Measurements from ENCODE around the gene MYO15B.
"Not testable (repeated sequence)": the region's sequence is repeated elsewhere in the genome, so short reads cannot be mapped to it uniquely, and the experiment has no call there.

MYO15B gene

DNA sequence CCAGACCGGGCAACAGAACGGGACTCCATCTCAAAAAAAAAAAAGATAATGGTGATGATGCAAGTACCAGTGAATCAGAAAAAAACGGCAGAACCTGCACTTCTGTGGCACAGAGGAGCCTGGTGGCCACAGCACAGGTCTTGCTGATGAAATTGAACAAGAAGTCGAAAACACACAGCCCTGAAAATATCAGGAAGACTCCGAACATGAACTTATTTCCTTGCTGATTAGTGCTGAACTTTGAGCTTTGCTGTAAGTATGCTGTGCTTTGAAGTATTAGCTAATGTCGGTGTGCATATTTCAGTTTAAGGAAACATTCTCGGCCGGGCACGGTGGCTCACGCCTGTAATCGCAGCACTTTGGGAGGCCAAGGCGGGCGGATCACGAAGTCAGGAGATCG lies 10.9 kb upstream of the MYO15B start:
- no peak for DNase-seq

DNA sequence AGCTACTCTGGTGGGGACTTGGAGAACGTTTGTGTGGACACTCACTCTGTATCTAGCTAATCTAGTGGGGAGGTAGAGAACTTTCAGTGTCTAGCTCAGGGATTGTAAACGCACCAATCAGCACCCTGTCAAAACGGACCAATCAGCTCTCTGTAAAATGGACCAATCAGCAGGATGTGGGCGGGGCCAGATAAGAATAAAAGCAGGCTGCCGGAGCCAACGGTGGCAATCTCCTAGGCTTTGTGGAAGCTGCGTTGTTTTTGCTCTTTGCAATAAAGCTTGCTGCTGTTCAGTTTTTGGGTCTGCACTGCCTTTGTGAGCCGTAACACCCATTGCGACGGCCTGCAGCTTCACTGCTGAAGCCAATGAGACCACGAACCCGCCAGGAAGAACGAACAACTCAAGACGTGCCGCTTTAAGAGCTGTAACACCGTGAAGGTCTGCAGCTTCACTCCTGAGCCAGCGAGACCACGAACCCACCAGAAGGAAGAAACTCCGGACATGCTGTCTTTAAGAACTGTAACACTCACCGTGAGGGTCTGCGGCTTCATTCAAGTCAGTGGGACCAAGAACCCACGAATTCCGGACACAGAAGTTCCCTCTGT lies 6.4 kb upstream of the MYO15B start:
- DNase-seq: not testable (repeated sequence)

DNA sequence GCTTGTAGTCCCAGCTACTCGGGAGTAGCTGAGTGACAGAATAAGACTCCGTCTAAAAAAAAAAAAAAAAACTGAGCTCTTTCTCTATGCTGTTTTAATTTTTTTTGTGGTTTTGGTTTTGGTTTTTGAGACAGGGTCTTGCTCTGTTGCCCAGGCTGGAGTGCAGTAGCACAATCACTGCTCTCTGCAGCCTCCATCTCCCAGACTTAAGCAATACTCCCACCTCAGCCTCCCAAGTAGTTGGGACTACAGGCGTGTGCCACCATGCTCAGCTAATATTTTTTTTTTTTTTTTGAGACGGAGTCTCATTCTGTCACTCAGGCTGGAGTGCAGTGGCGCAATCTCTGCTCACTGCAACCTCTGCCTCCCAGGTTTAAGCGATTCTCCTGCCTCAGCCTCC lies 4.4 kb upstream of the MYO15B start:
- not testable (repeated sequence) for DNase-seq

DNA sequence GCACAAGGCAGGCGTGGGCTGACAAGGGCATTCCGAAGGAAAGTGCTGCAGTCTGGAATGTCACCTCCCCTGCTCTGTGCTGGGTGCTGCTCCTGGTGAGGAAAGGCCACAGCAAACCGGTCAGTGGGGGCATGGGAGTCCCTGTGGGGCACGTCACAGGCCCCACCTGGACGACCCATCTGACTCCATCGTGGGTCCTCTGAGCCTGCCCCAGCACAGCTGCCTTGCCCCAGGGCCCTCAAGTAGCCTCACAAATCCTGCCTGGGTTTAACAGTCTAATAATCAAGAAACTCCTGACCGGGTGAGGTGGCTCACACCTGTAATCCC lies 2.8 kb upstream of the MYO15B start:
- DNase-seq: no peak

DNA sequence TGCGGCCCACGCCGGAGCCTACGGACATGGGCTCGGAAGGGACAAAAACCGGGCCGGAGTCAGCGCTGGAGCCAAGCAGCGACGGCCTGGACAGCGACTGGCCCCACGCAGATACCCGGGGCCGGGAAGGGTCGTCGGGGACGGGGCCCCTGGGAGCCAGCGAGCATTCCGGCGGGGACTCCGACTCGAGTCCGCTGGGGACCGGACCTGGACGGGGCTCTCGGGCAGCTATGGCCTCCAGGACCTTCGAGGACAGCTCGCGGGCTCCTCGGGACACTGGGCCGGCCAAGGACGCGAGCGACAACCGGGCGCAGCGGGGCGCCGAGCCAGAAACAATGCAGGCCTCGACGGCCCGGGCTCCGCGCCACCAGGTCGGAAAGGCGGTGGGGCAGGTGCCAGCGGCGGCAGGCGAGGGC lies 1.0 kb downstream of the MYO15B start:
- DNase-seq: no peak

DNA sequence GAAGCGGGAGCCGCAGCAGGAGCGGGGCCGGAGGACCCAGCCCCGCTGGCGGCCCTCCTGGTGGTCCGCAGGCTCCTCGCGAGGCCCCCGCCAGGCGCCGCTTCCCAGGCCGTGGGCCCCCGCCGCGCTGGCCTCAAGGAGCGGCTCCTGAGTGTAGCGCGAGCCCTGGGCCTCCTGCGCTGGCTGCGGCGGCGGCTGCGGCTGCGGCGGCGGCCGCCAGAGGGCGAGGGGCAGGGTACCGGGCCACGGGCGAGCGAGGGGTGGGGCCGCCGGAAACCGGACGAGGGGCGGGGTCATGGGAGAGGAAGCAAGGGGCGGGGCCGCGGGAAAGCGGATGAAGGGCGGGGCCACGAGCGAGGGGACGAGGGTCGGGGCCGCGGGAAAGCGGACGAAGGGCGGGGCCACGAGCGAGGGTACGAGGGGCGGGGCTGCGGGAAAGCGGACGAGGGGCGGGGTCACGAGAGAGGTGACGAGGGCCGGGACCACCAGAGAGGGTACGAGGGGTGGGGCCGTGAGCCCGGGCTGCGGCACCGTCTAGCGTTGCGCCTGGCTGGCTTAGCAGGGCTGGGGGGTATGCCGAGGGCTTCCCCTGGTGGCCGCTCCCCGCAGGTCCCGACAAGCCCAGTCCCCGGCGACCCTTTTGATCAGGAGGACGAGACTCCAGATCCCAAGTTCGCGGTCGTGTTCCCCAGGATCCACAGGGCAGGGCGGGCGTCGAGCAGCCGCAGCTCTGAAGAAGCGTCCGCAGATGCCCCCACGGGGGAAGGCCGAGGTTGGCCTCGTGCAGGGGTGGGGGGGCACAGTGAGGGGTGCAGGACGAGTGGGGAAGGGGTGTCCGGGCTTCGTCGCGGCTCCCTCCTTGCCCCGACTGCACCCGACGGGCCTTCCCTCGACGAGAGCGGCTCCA lies 1.7 kb downstream of the MYO15B start:
- peak; percentile 83 for DNase-seq

DNA sequence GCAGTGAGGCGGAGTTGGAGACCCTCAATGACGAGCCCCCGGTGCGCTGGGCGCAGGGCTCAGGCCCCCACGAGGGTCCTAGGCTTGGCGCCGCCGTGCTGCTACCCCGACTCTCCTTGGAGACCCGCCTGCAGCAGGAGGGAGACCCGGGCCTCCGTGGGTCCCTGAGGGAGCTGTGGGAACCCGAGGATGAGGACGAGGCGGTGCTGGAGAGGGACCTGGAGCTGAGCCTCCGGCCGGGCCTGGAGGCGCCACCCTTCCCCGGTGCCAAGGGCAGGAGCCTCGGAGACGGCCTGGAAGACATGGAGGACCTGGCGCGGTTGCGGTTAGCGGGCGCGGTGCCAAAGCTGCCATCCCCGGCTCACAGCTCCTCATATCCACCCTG lies 2.3 kb downstream of the MYO15B start:
- no peak for DNase-seq

DNA sequence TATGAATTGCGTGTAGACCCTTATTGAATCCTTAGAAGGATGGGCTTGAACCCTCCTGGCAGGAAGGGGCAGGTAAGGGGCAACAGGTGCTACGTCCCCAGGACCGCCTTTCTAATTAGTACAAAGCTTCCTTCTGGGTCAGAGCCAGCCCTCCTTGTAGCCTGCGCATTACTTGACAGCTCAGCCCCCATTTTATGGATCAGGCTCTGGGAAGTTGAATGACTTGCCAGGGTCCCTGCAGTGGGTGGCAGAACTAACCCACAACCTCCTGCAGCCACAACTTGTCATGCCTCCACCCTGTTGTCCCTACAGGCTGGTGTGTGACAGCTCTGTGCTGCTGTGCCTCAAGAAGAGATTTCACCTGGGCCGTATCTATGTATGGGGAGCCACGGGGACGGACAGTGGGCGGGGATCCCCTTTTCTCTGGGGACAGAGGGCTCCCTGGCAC lies 2.7 kb downstream of the MYO15B start:
- DNase-seq: no peak

DNA sequence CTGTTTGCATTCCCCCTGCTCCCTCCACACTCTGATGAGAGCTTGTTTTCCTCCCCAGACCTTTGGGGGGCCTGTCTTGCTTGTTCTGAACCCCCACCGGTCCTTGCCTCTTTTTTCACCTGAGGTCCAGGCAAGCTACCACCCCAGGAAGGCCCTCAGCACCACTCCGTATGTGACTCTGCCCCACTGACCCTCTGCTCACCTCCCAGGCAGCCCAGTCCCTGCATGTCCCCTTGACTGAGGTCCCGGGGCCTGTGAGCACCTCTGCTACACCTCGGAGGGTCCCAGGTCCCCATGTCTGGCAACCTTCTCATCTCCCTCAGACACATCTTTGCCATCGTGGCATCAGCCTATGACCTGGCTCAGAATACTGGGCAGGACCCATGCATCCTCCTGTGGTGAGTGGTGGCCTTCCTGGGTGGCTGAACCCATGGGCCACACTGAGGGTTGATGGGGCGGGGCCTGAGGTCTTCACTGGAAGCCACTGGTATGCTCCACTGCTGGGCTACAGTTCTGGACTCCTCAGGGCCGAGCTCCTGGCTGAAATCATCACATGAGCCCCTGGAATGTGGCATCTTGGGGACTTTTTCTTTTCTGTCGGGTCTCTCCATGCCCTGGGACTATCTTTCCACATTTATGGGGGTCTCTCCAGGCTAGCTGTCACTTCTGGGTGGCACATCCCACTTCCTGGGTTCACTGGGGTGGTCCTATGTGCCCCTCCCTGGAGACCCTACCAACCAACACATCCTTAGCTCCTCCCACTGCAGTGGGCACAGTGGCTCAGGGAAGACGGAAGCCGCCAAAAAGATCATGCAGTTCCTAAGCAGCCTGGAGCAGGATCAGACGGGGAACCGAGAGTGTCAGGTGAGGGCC lies 3.5 kb downstream of the MYO15B start:
- no peak for DNase-seq

DNA sequence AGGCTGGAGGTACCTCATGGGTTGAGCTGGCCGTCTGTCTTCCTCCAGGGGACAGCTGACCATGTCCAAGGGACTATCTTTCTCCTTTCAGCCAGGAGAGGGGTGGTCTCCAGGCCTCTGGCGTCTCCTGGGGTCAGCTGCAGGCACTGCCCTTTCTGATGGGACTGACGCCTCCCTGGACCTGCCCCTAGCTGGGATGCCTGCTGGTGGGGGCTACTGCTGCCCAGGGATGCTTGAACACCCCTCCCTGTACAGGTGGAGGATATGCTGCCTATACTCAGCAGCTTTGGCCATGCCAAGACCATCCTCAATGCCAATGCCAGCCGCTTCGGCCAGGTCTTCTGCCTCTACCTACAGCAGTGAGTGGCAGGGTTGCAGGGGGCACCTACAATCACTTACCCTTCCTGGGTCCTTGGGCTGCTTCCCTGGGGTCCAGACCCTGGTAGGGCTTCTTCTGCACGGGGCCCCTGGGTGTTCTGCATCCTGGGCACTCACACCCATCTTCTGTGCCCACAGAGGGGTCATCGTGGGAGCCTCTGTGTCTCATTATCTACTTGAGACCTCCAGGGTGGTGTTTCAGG lies 4.2 kb downstream of the MYO15B start:
- DNase-seq: no peak

DNA sequence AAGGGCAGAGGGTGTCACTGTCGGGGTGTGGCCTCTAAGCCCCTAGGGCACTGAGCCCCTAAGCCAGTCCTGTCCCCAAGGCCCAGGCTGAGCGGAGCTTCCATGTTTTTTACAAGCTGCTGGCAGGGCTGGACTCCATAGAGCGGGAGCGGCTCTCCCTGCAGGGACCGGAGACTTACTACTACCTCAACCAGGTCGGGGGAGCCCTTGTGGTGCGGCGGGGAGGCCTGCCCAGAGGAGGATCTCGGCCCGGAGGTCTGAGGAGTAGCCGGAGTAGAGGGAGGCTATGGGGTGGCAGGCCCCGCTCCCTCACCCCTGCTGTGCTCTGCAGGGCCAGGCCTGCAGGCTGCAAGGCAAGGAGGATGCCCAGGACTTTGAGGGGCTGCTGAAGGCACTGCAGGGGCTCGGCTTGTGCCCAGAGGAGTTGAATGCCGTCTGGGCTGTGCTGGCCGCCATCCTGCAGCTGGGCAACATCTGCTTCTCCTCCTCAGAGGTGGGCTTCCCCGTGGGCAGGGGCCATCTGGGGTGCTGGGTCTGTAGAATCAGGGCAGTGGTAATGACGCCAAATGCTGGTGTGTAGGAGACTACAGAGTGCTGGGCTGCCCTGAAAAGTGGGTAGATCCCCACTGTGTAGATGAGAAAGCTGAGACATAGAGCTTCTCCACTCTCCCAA lies 4.9 kb downstream of the MYO15B start:
- DNase-seq: no peak

DNA sequence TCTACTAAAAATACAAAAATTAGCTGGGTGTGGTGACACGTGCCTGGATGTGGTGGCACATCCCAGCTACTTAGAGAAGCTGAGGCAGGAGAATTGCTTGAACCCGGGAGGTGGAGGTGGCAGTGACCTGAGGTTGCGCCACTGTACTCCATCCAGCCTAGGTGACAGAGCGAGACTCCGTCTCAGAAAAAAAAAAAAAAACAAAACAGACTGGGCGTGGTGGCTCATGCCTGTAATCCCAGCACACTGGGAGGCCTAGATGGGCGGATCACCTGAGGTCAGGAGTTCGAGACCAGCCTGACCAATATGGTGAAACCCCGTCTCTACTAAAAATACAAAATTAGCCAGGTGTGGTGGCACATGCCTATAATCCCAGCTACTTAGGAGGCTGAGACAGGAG lies 5.8 kb downstream of the MYO15B start:
- DNase-seq: not testable (repeated sequence)

DNA sequence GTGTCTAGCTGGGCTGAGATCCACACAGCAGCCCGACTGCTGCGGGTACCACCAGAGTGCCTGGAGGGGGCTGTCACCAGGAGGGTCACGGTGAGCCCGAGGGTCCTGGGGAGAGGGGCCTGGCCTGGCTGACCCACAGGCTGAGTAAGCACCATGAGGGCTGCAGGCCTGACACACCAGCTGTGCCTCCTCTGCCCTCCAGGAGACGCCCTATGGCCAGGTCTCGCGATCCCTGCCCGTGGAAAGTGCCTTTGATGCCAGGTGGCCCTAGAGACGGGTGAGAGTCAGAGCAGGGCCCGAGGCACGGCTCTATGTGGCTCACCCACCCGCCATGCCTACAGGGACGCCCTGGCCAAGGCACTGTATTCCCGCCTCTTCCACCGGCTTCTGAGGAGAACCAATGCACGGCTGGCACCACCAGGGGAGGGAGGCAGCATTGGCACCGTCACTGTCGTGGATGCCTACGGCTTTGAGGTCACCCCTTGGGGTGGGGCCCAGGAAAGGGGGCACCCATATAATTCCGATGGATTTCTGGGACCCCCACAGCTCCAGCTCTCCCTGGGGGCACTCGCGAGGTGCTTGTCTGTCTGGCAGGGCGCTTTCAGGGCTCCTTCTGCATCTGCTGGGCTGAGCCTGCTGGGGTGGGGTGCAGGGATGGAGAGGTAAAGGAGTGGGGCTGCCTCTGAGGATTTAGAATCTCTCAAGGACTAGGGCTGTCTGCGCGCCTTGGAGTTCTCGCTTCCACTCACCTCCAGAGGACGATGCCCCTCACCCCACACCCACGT lies 7.1 kb downstream of the MYO15B start:
- DNase-seq: no peak

DNA sequence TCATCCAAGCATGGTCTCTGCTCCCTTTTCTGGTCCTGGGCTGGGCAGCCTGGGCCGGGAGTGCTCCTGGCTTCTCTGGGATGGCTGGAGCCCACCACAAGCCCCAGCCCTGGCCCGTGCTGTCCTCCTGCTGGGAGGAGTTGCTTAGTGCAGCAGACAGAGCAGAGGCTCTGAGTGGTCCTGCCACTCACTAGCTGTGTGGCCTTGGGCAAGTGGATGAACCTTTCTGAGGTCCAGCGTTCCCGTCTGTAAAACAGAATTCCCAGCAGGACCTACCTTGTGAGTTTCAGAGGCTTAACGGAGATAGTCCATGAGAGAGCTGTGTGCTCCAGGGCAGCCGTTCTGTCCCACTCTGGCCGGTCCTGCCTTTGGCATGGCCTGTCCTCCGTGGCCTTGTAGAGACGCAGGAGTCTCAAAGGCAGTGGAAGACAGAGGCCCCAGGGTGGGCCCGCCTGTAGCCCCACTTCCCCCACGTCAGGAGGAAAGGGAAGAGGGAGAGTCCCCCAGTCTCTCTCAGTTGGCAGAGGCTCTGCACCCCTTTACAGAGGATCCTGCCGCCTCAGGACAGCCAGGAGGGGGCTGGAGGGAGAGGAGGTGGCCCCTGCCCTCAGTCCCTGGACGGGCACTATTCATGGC lies 7.8 kb downstream of the MYO15B start:
- no peak for DNase-seq

DNA sequence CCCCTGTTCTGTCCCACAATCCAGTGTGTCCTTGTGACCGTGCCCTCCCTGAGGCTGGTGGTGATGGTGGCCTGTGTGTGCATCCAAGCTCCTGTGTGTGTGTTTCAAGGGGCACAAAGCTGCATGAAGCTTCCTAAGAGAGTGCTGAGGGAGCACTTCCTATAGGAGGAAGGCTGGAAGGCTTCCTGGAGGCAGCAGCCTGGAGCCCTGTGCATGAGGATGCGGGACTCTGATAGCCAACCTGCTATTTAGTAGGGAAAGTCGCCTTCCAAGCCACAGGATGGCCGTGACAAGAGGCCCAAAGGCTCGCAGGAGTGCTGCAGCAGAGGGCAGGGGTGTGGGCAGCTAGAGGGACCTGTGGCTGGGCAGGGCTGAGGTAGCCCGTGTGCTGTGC lies 8.3 kb downstream of the MYO15B start:
- no peak for DNase-seq

DNA sequence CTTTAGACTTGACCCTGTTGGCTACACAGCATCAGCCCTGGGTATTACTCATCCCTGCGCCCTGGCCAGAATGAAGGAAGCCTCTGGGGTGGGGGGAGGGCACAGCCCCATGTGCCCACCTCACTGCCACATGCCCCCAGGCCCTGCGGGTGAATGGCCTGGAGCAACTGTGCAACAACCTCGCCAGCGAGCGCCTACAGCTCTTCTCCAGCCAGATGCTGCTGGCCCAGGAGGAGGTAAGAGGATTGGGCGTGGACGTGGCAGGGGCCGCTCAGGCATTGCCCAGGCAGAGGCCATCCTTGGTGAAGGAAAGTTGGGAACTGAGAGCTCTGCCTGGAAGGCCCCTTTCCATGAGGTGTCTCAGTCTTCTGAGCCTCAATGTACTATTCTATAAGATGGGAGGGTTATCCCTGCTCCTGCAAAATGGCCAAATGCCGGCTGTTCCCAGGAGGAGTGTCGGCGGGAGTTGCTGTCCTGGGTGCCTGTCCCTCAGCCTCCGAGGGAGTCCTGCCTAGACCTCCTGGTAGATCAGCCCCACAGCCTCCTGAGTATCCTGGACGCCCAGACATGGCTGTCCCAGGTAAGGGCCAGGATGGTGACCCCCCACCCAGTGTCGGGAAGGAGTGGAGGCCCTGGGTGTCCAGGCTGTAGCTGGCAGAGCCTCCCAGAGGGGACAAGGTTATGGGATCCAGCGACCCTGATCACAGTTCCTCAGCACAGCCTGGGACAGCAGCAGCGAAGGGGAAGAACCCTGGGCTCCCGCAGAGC lies 8.9 kb downstream of the MYO15B start:
- DNase-seq: no peak

DNA sequence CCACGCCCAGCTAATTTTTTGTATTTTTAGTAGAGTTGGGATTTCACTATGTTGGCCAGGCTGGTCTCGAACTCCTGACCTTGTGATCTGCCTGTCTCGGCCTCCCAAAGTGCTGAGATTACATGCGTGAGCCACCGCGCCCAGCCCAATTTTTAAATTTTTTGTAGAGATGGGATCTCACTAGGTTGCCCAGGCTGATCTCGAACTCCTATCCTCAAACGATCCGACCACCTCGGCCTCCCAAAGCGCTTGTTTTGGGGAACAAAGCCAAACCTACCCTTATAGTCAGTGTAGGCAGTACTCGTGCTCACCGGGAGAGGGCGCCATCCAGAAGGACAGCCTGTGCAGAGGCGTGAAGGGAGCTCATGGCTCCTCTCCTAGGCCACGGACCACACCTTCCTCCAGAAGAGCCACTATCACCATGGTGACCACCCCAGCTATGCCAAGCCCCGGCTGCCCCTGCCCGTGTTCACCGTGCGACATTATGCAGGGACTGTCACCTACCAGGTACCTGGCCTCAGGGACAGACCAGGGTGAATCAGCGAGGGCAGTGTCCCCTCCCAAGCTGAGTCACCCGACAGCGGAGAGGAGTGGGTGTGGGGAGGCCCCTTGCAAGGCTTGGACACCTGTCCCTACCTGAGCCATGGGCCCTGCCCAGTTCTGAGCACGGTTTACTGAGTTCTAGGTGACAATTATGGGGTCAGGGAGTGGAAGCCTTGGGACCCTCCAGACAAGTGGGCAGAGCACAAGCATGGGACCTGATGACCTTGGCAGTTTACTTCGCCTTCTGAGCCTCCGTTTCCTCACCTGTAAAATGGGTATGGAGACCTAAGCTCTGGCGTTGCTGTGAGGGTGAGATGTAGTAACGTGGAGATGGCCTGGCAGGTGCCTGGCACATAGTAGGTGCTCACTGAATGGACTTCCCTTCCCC lies 13.7 kb downstream of the MYO15B start:
- peak; percentile 29 for DNase-seq

DNA sequence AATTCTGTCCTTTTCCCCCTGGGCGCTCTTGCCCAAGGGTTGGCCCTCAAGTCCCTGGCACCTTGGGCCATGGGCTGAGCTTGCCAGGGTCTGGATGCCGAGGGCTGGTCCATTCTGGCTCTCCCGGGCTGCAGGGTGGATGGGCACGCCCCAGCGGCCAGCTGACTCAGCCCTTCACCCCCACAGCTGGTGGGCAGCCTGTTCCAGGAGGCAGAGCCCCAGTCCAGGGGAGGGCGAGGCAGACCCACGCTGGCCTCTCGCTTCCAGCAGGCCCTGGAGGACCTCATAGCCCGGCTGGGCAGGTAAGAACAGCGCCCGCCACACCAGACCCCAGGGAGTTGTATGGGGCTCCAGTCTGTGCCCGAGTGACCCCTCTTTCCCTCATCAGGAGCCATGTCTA lies 15.0 kb downstream of the MYO15B start:
- DNase-seq: no peak

DNA sequence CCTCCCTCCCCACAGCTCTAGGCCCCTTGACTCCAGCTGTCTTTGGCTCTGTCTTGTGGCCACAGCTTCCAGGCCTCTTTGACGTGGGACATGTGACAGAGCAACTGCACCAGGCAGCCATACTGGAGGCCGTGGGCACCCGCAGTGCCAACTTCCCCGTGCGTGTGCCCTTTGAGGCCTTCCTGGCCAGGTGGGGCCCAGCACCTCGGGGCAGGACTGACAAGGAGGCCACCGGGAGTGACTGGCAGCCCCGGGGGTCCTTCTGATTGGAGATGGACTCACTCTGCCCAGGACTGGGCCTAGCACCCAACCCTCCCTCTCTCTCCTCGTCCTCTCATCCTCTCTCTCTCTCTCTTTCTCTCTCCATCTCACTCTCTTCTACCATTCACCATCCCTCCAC lies 15.5 kb downstream of the MYO15B start:
- no peak for DNase-seq

All from fibroblast of skin of back (primary cell).